A549 (cell line): ENCODE measurements around the gene GMDS. TPM values are rescaled to one million over a fixed set of nuclear protein-coding genes. Genes with fewer than 3 reads are reported as not detected.

ENCODE experiments used
- ATAC-seq, 2 experiments: fragments of 200-7000 bp in 1 of 2; fragments of >200 bp in 1 of 2; cut with Nextera tagmentation in 1 of 2; cut with Tn5 transposase in 1 of 2; 3 replicates each; pipeline versions ENCODE4 v1.8.0 to v1.9.1; 2018 to 2020; ENCODE audit warnings: mild to moderate bottlenecking in 1 of 2, moderate library complexity in 1 of 2
- CTCF ChIA-PET: fragments of 300-600 bp; sonication (Branson Sonifier 250); formaldehyde crosslinking; extraction: SDS; loops from one replicate; lab custom pipeline; 2021; ENCODE audit warnings: antibody characterized with exemption, inconsistent platforms; lab: Yijun Ruan, JAX
- POLR2A ChIA-PET: fragments of 350-600 bp; formaldehyde crosslinking; extraction: SDS; loops from one replicate; lab custom pipeline; 2021; ENCODE audit warnings: antibody characterized with exemption, inconsistent platforms; lab: Yijun Ruan, JAX
- DNase-seq, 2 experiments: peaks; one replicate each; pipeline versions ENCODE4 v3.0.0 to v3.0.0-alpha.2; 2011 to 2016; ENCODE audit warnings: low read depth in 1 of 2, low spot score in 1 of 2
- FAIRE-seq: peaks from 2 replicates; lab custom pipeline; 2011; peaks lifted over from hg19 to GRCh38; lab: Jason Lieb, UNC
- H3K27ac ChIP-seq, 2 experiments: fragments of >200 bp; sonication (Bioruptor Twin); formaldehyde crosslinking; 3 replicates each; pipeline ENCODE4 v1.5.1; 2016 to 2017
- H3K4me1 ChIP-seq: fragments of >200 bp; sonication (Bioruptor Twin); formaldehyde crosslinking; 3 replicates; pipeline ENCODE4 v1.6.1; 2016
- H3K4me2 ChIP-seq: fragments of >200 bp; sonication (Bioruptor Twin); formaldehyde crosslinking; 3 replicates; pipeline ENCODE4 v1.6.1; 2016
- H3K4me3 ChIP-seq: fragments of >200 bp; sonication (Bioruptor Twin); formaldehyde crosslinking; 3 replicates; pipeline ENCODE4 v1.5.1; 2016
- H3K9me3 ChIP-seq: fragments of >200 bp; sonication (Bioruptor Twin); formaldehyde crosslinking; 3 replicates; pipeline ENCODE4 v1.6.1; 2016
- BHLHE40 ChIP-seq: IDR thresholded peaks from 2 replicates; pipeline ENCODE4 v1.6.1; 2012; ENCODE audit warnings: low read depth, low read length, inconsistent platforms
- CBX8 ChIP-seq: fragments of 200-600 bp; sonication (generic); IDR thresholded peaks from 2 replicates; pipeline ENCODE4 v1.6.1; 2016
- CEBPB ChIP-seq, 2 experiments: fragments of >200 bp in 1 of 2; sonication (Bioruptor Twin) in 1 of 2; formaldehyde crosslinking in 1 of 2; IDR thresholded peaks; 2 replicates each; pipeline ENCODE4 v1.6.1; 2012 to 2016
- CHD4 ChIP-seq: fragments of 200-600 bp; sonication (generic); IDR thresholded peaks from 2 replicates; pipeline ENCODE4 v1.6.1; 2016; ENCODE audit warnings: antibody characterized with exemption, mild to moderate bottlenecking, borderline replicate concordance
- E2F6 ChIP-seq: IDR thresholded peaks from 2 replicates; pipeline ENCODE4 v1.6.1; 2012; ENCODE audit warnings: low read depth, borderline replicate concordance
- EHF ChIP-seq: fragments of 250-450 bp; sonication (Bioruptor Pico); IDR thresholded peaks from 2 replicates; pipeline ENCODE4 v1.5.0; 2020; ENCODE audit warnings: mild to moderate bottlenecking
- ESRRA ChIP-seq: fragments of 150-350 bp; IDR thresholded peaks from 2 replicates; pipeline ENCODE4 v1.6.1; 2014; ENCODE audit warnings: mild to moderate bottlenecking, low read length, borderline replicate concordance
- FOXS1 ChIP-seq: fragments of 250-450 bp; sonication (Bioruptor Pico); IDR thresholded peaks from 2 replicates; pipeline ENCODE4 v1.5.0; 2020; ENCODE audit warnings: mild to moderate bottlenecking, moderate library complexity
- KDM5A ChIP-seq: fragments of 200-600 bp; sonication (generic); IDR thresholded peaks from 2 replicates; pipeline ENCODE4 v1.6.1; 2016; ENCODE audit warnings: antibody characterized with exemption, mild to moderate bottlenecking
- MAFK ChIP-seq: fragments of 450-650 bp; IDR thresholded peaks from 2 replicates; pipeline ENCODE4 v1.6.1; 2014; ENCODE audit not compliant: partially characterized antibody
- NPAS2 ChIP-seq: fragments of 250-450 bp; sonication (Bioruptor Pico); IDR thresholded peaks from 2 replicates; pipeline ENCODE4 v1.8.0; 2022; ENCODE audit warnings: mild to moderate bottlenecking, moderate library complexity, borderline replicate concordance
- PBX3 ChIP-seq: IDR thresholded peaks from 2 replicates; pipeline ENCODE4 v1.6.1; 2012
- POLR2A ChIP-seq: IDR thresholded peaks from 2 replicates; pipeline ENCODE4 v1.6.1; 2012; ENCODE audit warnings: mild to moderate bottlenecking, low read length
- POLR2AphosphoS2 ChIP-seq: conservative IDR thresholded peaks from 2 replicates; pipeline ENCODE4 v1.6.1; 2012; ENCODE audit warnings: low read length, improper control_type of control experiment, inconsistent platforms
- RCOR1 ChIP-seq: fragments of 150-350 bp; IDR thresholded peaks from 2 replicates; pipeline ENCODE4 v1.6.1; 2014; ENCODE audit warnings: antibody characterized with exemption, low read length, low read depth
- RNF2 ChIP-seq: fragments of 200-600 bp; sonication (generic); IDR thresholded peaks from 2 replicates; pipeline ENCODE4 v1.6.1; 2016; ENCODE audit warnings: low read depth, mild to moderate bottlenecking, antibody characterized with exemption, moderate library complexity, borderline replicate concordance
- SREBF2 ChIP-seq: fragments of 450-650 bp; IDR thresholded peaks from 2 replicates; pipeline ENCODE4 v1.6.1; 2014; ENCODE audit warnings: mild to moderate bottlenecking, moderate library complexity
- ZSCAN20 ChIP-seq: fragments of 250-450 bp; sonication (Bioruptor Pico); IDR thresholded peaks from 2 replicates; pipeline ENCODE4 v1.8.0; 2022; ENCODE audit warnings: mild to moderate bottlenecking, moderate library complexity
- WGBS: methylation state at CpG from one replicate; pipeline ENCODE4 v1.1.6; 2017; ENCODE audit errors: missing lambda C conversion rate; 5-methylcytosine and 5-hydroxymethylcytosine counted together
- polyA plus RNA-seq, 4 experiments: library from polyadenylated mRNA; depleted of rRNA in 3 of 4; stranded (reverse); fragments of >200 nt; fragmentation: RNase III in 1 of 4; extraction: RNeasy Plus Mini Kit Qiagen cat#74134 plus additional on column Dnase treatment in 1 of 4; gene quantifications; 2 replicates in 3 of 4; 3 replicates in 1 of 4; pipeline ENCODE4 v1.2.3, GENCODE V29; 2011 to 2017
- TF ChIP-seq, protein P1 (sequence below): fragments of 250-450 bp; sonication (Bioruptor Pico); IDR thresholded peaks from 2 replicates; pipeline ENCODE4 v1.5.0; 2020; ENCODE audit warnings: low read depth, mild to moderate bottlenecking, moderate library complexity
- TF ChIP-seq, protein P2 (sequence below): fragments of 150-350 bp; IDR thresholded peaks from 2 replicates; pipeline ENCODE4 v1.6.1; 2014; ENCODE audit warnings: low read depth, mild to moderate bottlenecking, low read length
- TF ChIP-seq, protein P3 (sequence below): fragments of >200 bp; sonication (Bioruptor Twin); formaldehyde crosslinking; IDR thresholded peaks from 3 replicates; pipeline ENCODE4 v1.6.1; 2016

Gene GMDS
- polyA plus RNA-seq, 2 of the 4 experiments (the other 2 are of a cell fraction): 9.9 to 12.4 TPM

GRCh38 chr6:1854296-1854695 is 391.1 kb downstream of the GMDS start:
- Histone ChIP-seq H3K27ac (no peak overlapping the region), H3K9me3 (no peaks in the 10 kb centered on the region), H3K4me3 (no peak overlapping the region), H3K4me1 (no peaks in the 10 kb centered on the region), H3K4me2 (no peak overlapping the region)
- WGBS: 87% methylated on average over 2 of the region's 2 CpGs
- DNase-seq (no peak), FAIRE-seq (no peak), ATAC-seq (no peak)
- POLR2A ChIA-PET: no interaction called here
- CTCF ChIA-PET: no interaction called here
- TF ChIP-seq KDM5A (no peak), POLR2A (no peak), ESRRA (no peak), NPAS2 (no peak)
- TF ChIP-seq, protein P1, sequence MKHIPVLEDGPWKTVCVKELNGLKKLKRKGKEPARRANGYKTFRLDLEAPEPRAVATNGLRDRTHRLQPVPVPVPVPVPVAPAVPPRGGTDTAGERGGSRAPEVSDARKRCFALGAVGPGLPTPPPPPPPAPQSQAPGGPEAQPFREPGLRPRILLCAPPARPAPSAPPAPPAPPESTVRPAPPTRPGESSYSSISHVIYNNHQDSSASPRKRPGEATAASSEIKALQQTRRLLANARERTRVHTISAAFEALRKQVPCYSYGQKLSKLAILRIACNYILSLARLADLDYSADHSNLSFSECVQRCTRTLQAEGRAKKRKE (CRISPR knock-in tag): no peak

GRCh38 chr6:1853761-1854160 is 391.6 kb downstream of the GMDS start:
- CTCF ChIA-PET: interaction anchor here (0.9 kb wide), 1 partner anchor 8 kb away, joined by 3 read pairs; no protein-coding TSS in a partner anchor
- Histone ChIP-seq H3K4me3 (no peak overlapping the region), H3K4me1 (no peaks in the 10 kb centered on the region), H3K9me3 (no peaks in the 10 kb centered on the region), H3K27ac (no peak overlapping the region), H3K4me2 (no peak overlapping the region)
- POLR2A ChIA-PET: no interaction called here
- 45% methylated on average over 1 of the region's 1 CpG for WGBS
- ATAC-seq: no peak
- TF ChIP-seq ZSCAN20 (no peak), RNF2 (no peak), KDM5A (no peak), POLR2A (no peak), E2F6 (no peak), CBX8 (no peak), MAFK (no peak), PBX3 (no peak), ESRRA (no peak), BHLHE40 (no peak), EHF (no peak), RCOR1 (no peak), SREBF2 (no peak), POLR2AphosphoS2 (no peak), CEBPB (IDR thresholded peaks at IDR 0.05) (no peak), FOXS1 (CRISPR knock-in tag) (no peak), CHD4 (no peak)
- TF ChIP-seq, protein P2, sequence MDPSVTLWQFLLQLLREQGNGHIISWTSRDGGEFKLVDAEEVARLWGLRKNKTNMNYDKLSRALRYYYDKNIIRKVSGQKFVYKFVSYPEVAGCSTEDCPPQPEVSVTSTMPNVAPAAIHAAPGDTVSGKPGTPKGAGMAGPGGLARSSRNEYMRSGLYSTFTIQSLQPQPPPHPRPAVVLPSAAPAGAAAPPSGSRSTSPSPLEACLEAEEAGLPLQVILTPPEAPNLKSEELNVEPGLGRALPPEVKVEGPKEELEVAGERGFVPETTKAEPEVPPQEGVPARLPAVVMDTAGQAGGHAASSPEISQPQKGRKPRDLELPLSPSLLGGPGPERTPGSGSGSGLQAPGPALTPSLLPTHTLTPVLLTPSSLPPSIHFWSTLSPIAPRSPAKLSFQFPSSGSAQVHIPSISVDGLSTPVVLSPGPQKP: no peak
- TF ChIP-seq, protein P3, sequence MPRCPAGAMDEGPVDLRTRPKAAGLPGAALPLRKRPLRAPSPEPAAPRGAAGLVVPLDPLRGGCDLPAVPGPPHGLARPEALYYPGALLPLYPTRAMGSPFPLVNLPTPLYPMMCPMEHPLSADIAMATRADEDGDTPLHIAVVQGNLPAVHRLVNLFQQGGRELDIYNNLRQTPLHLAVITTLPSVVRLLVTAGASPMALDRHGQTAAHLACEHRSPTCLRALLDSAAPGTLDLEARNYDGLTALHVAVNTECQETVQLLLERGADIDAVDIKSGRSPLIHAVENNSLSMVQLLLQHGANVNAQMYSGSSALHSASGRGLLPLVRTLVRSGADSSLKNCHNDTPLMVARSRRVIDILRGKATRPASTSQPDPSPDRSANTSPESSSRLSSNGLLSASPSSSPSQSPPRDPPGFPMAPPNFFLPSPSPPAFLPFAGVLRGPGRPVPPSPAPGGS: no peak
- no peak for FAIRE-seq
- no peak for DNase-seq
